T-cell (primary cell): Measurements from ENCODE around the gene CGNL1. TPM values are rescaled to one million over a fixed set of nuclear protein-coding genes. Genes with fewer than 3 reads are reported as not detected.

ENCODE experiments used
- ATAC-seq, 4 experiments: fragments of 200-7000 bp in 3 of 4; fragments of 150-1000 bp in 1 of 4; cut with Tn5 transposase; replicated peaks in 1 of 4; 1 replicate in 3 of 4; 2 replicates in 1 of 4; pipeline ENCODE4 v1.10.0; 2021; ENCODE audit warnings: moderate library complexity in 3 of 4, mild to moderate bottlenecking in 2 of 4, moderate number of reproducible peaks in 1 of 4
- CTCF ChIA-PET, 2 donors: fragments of 300-600 bp; sonication (Branson Sonifier 250); formaldehyde crosslinking; loops; one replicate each; lab custom pipeline; 2022; ENCODE audit warnings: antibody characterized with exemption in 2 of 2; lab: Charles Lee
- POLR2A ChIA-PET, 2 donors: fragments of 300-600 bp; sonication (Branson Sonifier 250); formaldehyde crosslinking; loops; one replicate each; lab custom pipeline; 2022; ENCODE audit warnings: antibody characterized with exemption in 2 of 2; lab: Charles Lee
- DNase-seq, 35 experiments: peaks; one replicate each; pipeline versions ENCODE4 v3.0.0 to v3.0.0-alpha.2; 2013 to 2023
- H3K27ac ChIP-seq: one replicate; pipeline ENCODE4 v1.5.1; 2013; ENCODE audit warnings: low read length
- H3K27me3 ChIP-seq, 2 experiments: replicated peaks in 1 of 2; 1 replicate in 1 of 2; 2 replicates in 1 of 2; pipeline versions ENCODE4 v1.6.1 to v1.7.0; 2013; ENCODE audit warnings: low read length in 1 of 2, mixed read lengths in 1 of 2; ENCODE audit not compliant: control insufficient read depth in 2 of 2, insufficient read depth in 2 of 2; ENCODE audit errors: extremely low read depth in 1 of 2
- H3K36me3 ChIP-seq, 2 donors: 1 replicate in 1 of 2; 2 replicates in 1 of 2; pipeline versions ENCODE4 v1.6.1 to v1.7.0; 2013; ENCODE audit warnings: low read length in 1 of 2; ENCODE audit not compliant: control insufficient read depth in 2 of 2, insufficient read depth in 1 of 2; ENCODE audit errors: extremely low read depth in 1 of 2
- H3K4me1 ChIP-seq, 2 experiments: 1 replicate in 1 of 2; 2 replicates in 1 of 2; pipeline versions ENCODE4 v1.6.1 to v1.7.0; 2013; ENCODE audit warnings: low read length in 2 of 2, mixed read lengths in 1 of 2; ENCODE audit not compliant: insufficient read depth in 2 of 2, control insufficient read depth in 1 of 2; ENCODE audit errors: extremely low read depth in 1 of 2
- H3K4me3 ChIP-seq, 2 donors: 1 replicate in 1 of 2; 2 replicates in 1 of 2; pipeline versions ENCODE4 v1.5.1 to v1.7.0; 2013; ENCODE audit warnings: mild to moderate bottlenecking in 2 of 2, low read length in 1 of 2, moderate library complexity in 1 of 2; ENCODE audit not compliant: control insufficient read depth in 1 of 2; ENCODE audit errors: extremely low read depth in 1 of 2
- H3K9me3 ChIP-seq: 2 replicates; pipeline ENCODE4 v1.7.0; 2013
- H3K27ac Mint-ChIP-seq, 2 donors: one replicate each; pipeline ENCODE4 v1.8.0; 2020 to 2021; ENCODE audit warnings: mild to moderate bottlenecking in 2 of 2, mixed read lengths in 2 of 2
- H3K27me3 Mint-ChIP-seq, 2 donors: one replicate each; pipeline ENCODE4 v1.8.0; 2021 to 2022; ENCODE audit warnings: mixed read lengths in 2 of 2
- H3K36me3 Mint-ChIP-seq: one replicate; pipeline ENCODE4 v1.8.0; 2021; ENCODE audit warnings: mixed read lengths
- H3K4me1 Mint-ChIP-seq, 3 donors: one replicate each; pipeline ENCODE4 v1.8.0; 2020 to 2022; ENCODE audit warnings: mixed read lengths in 3 of 3, mild to moderate bottlenecking in 1 of 3
- H3K4me3 Mint-ChIP-seq, 3 donors: one replicate each; pipeline ENCODE4 v1.8.0; 2020 to 2022; ENCODE audit warnings: mild to moderate bottlenecking in 3 of 3, mixed read lengths in 3 of 3, moderate library complexity in 3 of 3
- H3K9me3 Mint-ChIP-seq, 3 donors: one replicate each; pipeline ENCODE4 v1.8.0; 2020 to 2022; ENCODE audit warnings: mixed read lengths in 3 of 3
- WGBS: methylation state at CpG from one replicate; pipeline ENCODE4 v1.1.5; 2013; ENCODE audit warnings: missing lambda C conversion rate; ENCODE audit not compliant: insufficient coverage; 5-methylcytosine and 5-hydroxymethylcytosine counted together
- total RNA-seq, 35 experiments: library from RNA in 6 of 35; stranded (reverse) in 6 of 35; fragments of 120-200 nt in 1 of 35; gene quantifications; one replicate each; pipeline versions ENCODE4 v1.2.1 to v1.2.4 and lab custom pipeline; 2013 to 2026

Gene CGNL1
- total RNA-seq, 5 donors from 2014 or later (not counting 1 experiment from before 2014, with no cell fraction given): 0.13 to 0.18 (median 0.16) TPM; not detected in 2

GRCh38 chr15:57596301-57596855 lies 220.1 kb downstream of the CGNL1 start:
- H3K27me3 ChIP-seq: peaks cover 0 to 19% of the 10 kb centered on the region in 2 experiments
- H3K27ac ChIP-seq: no peak overlapping the region
- H3K36me3 Mint-ChIP-seq: no peaks in the 10 kb centered on the region
- DNase-seq (no peak), ATAC-seq (no peak)
- no peaks in the 10 kb centered on the region for H3K9me3 Mint-ChIP-seq
- 77% methylated on average over 7 of the region's 8 CpGs for WGBS
- H3K9me3 ChIP-seq: no peaks in the 10 kb centered on the region
- H3K4me3 Mint-ChIP-seq: no peak overlapping the region
- peaks cover 4 to 9% of the 10 kb centered on the region in 2 donors for H3K27me3 Mint-ChIP-seq
- CTCF ChIA-PET: no interaction called here
- peaks cover 0 to 6% of the 10 kb centered on the region in 2 experiments for H3K4me1 ChIP-seq
- H3K4me1 Mint-ChIP-seq: peaks cover 5 to 9% (median 7%) of the 10 kb centered on the region in 3 donors
- no peak overlapping the region for H3K4me3 ChIP-seq
- no peaks in the 10 kb centered on the region for H3K36me3 ChIP-seq
- H3K27ac Mint-ChIP-seq: no peak overlapping the region
- POLR2A ChIA-PET: no interaction called here

- Histone ChIP-seq H3K27me3 (peaks cover 0 to 15% of the 10 kb centered on the region in 2 experiments), H3K4me1 (peaks cover 0 to 2% of the 10 kb centered on the region in 2 experiments), H3K36me3 (no peaks in the 10 kb centered on the region), H3K27ac (no peak overlapping the region), H3K4me3 (no peak overlapping the region), H3K9me3 (no peaks in the 10 kb centered on the region)
- no peak overlapping the region for H3K4me3 Mint-ChIP-seq
- WGBS: no CpG with 5 or more reads among the region's 4 CpGs
- H3K9me3 Mint-ChIP-seq: no peaks in the 10 kb centered on the region
- POLR2A ChIA-PET: no interaction called here
- peaks cover 7 to 9% of the 10 kb centered on the region in 2 donors for H3K27me3 Mint-ChIP-seq
- no peaks in the 10 kb centered on the region for H3K36me3 Mint-ChIP-seq
- no peak for ATAC-seq
- peaks cover 6 to 8% (median 7%) of the 10 kb centered on the region in 3 donors for H3K4me1 Mint-ChIP-seq
- DNase-seq: no peak
- no peak overlapping the region for H3K27ac Mint-ChIP-seq
- CTCF ChIA-PET: interaction anchor here in 1 of 2 donors (0.6 kb wide), 1 partner anchor 58 kb away, joined by 3 read pairs; no protein-coding TSS in a partner anchor
Measured at GRCh38 chr15:57596978-57597377, 220.7 kb downstream of the CGNL1 start.

- no peaks in the 10 kb centered on the region for H3K4me1 ChIP-seq
- H3K9me3 Mint-ChIP-seq: no peaks in the 10 kb centered on the region
- ATAC-seq (no peak), DNase-seq (no peak)
- ChIA-PET CTCF (interaction anchor here in 1 of 2 donors (0.6 kb wide), 1 partner anchor 57 kb away, joined by 3 read pairs; no protein-coding TSS in a partner anchor), POLR2A (no interaction called here)
- H3K27ac Mint-ChIP-seq: no peak overlapping the region
- WGBS: 39% methylated on average over 2 of the region's 3 CpGs
- H3K4me3 ChIP-seq: no peak overlapping the region
- no peak overlapping the region for H3K27ac ChIP-seq
- H3K36me3 Mint-ChIP-seq: no peaks in the 10 kb centered on the region
- peaks cover 4 to 7% (median 5%) of the 10 kb centered on the region in 3 donors for H3K4me1 Mint-ChIP-seq
- no peaks in the 10 kb centered on the region for H3K36me3 ChIP-seq
- H3K27me3 ChIP-seq: peaks cover 0 to 11% of the 10 kb centered on the region in 2 experiments
- no peak overlapping the region for H3K4me3 Mint-ChIP-seq
- H3K27me3 Mint-ChIP-seq: peaks cover 7 to 9% of the 10 kb centered on the region in 2 donors
- H3K9me3 ChIP-seq: no peaks in the 10 kb centered on the region
Measured at GRCh38 chr15:57597431-57597830, 221.1 kb downstream of the CGNL1 start.

- Histone ChIP-seq H3K27ac (no peak overlapping the region), H3K4me3 (no peak overlapping the region), H3K27me3 (peaks cover 0 to 7% of the 10 kb centered on the region in 2 experiments), H3K36me3 (no peaks in the 10 kb centered on the region), H3K9me3 (no peaks in the 10 kb centered on the region), H3K4me1 (no peaks in the 10 kb centered on the region)
- DNase-seq (no peak), ATAC-seq (no peak)
- ChIA-PET CTCF (interaction anchor here in 1 of 2 donors (0.5 kb wide), 1 partner anchor 56 kb away, joined by 6 read pairs; no protein-coding TSS in a partner anchor), POLR2A (no interaction called here)
- Mint-ChIP-seq H3K27ac (no peak overlapping the region), H3K36me3 (no peaks in the 10 kb centered on the region), H3K4me3 (no peak overlapping the region), H3K4me1 (peaks cover 0 to 7% (median 0%) of the 10 kb centered on the region in 3 donors), H3K9me3 (no peaks in the 10 kb centered on the region), H3K27me3 (peaks cover 5 to 7% of the 10 kb centered on the region in 2 donors)
- WGBS: no CpG with 5 or more reads among the region's 5 CpGs
Measured at GRCh38 chr15:57598346-57598745, 222.0 kb downstream of the CGNL1 start.

- ChIA-PET POLR2A (no interaction called here), CTCF (interaction anchor here in 1 of 2 donors (1.2 kb wide), 1 partner anchor 11 kb away, joined by 3 read pairs; no protein-coding TSS in a partner anchor)
- H3K27ac Mint-ChIP-seq: no peak overlapping the region
- H3K27ac ChIP-seq: no peak overlapping the region
- no peaks in the 10 kb centered on the region for H3K36me3 ChIP-seq
- no peaks in the 10 kb centered on the region for H3K4me1 ChIP-seq
- peaks cover 0 to 11% of the 10 kb centered on the region in 2 experiments for H3K27me3 ChIP-seq
- no peak for DNase-seq
- H3K36me3 Mint-ChIP-seq: no peaks in the 10 kb centered on the region
- no peak overlapping the region for H3K4me3 ChIP-seq
- H3K4me3 Mint-ChIP-seq: no peak overlapping the region
- no peaks in the 10 kb centered on the region for H3K9me3 Mint-ChIP-seq
- 90% methylated on average over 8 of the region's 10 CpGs for WGBS
- H3K27me3 Mint-ChIP-seq: peaks cover 6 to 7% of the 10 kb centered on the region in 2 donors
- H3K4me1 Mint-ChIP-seq: peaks cover 0 to 7% (median 0%) of the 10 kb centered on the region in 3 donors
- ATAC-seq: no peak
- no peaks in the 10 kb centered on the region for H3K9me3 ChIP-seq
Measured at GRCh38 chr15:57599296-57599810, 223.0 kb downstream of the CGNL1 start.

GRCh38 chr15:57600197-57600596 lies 223.9 kb downstream of the CGNL1 start:
- POLR2A ChIA-PET: no interaction called here
- Mint-ChIP-seq H3K4me3 (no peak overlapping the region), H3K27ac (no peak overlapping the region), H3K27me3 (peaks cover 7 to 13% of the 10 kb centered on the region in 2 donors), H3K4me1 (peaks cover 0 to 7% (median 0%) of the 10 kb centered on the region in 3 donors), H3K9me3 (no peaks in the 10 kb centered on the region), H3K36me3 (no peaks in the 10 kb centered on the region)
- H3K4me3 ChIP-seq: no peak overlapping the region
- H3K9me3 ChIP-seq: no peaks in the 10 kb centered on the region
- DNase-seq (no peak), ATAC-seq (no peak)
- H3K27me3 ChIP-seq: peaks cover 0 to 14% of the 10 kb centered on the region in 2 experiments
- H3K36me3 ChIP-seq: no peaks in the 10 kb centered on the region
- CTCF ChIA-PET: no interaction called here
- H3K27ac ChIP-seq: no peak overlapping the region
- WGBS: 14% methylated on average over 1 of the region's 1 CpG
- no peaks in the 10 kb centered on the region for H3K4me1 ChIP-seq
